Activated T-helper 1 cell treated with anti-CD3 and anti-CD28 coated beads, Interleukin-12 subunit alpha, Interleukin-12 subunit beta, Interleukin-2, Interleukin-4 antibody, amounts not matched to agents 30 ng/mL and 10 ng/mL and 1 ng/mL, durations not matched to agents 14 hours and 24 hours and 36 hours (primary cell): ENCODE data around the gene SLC2A1. TPM values are rescaled to one million over a fixed set of nuclear protein-coding genes. Genes with fewer than 3 reads are reported as not detected.

Experiments used
- DNase-seq: peaks from one replicate; pipeline ENCODE4 v3.0.0; 2021; ENCODE audit warnings: low spot score
- H3K27ac Mint-ChIP-seq: one replicate; pipeline ENCODE4 v1.8.0; 2021; ENCODE audit warnings: mild to moderate bottlenecking, mixed read lengths
- H3K27me3 Mint-ChIP-seq: one replicate; pipeline ENCODE4 v1.8.0; 2022; ENCODE audit warnings: mild to moderate bottlenecking, moderate library complexity, mixed read lengths; ENCODE audit not compliant: insufficient read depth
- H3K36me3 Mint-ChIP-seq: one replicate; pipeline ENCODE4 v1.8.0; 2021; ENCODE audit warnings: low read depth, mixed read lengths
- H3K4me1 Mint-ChIP-seq: one replicate; pipeline ENCODE4 v1.8.0; 2021; ENCODE audit warnings: low read depth, mixed read lengths
- H3K4me3 Mint-ChIP-seq: one replicate; pipeline ENCODE4 v1.8.0; 2021; ENCODE audit warnings: mild to moderate bottlenecking, moderate library complexity, mixed read lengths
- H3K9me3 Mint-ChIP-seq: one replicate; pipeline ENCODE4 v1.8.0; 2021; ENCODE audit warnings: mixed read lengths
- intact Hi-C: fragments of 100-400 bp; cut with micrococcal nuclease; formaldehyde crosslinking; loops from one replicate; pipeline ENCODE4 v1.15.1; 2024
- total RNA-seq: library from RNA; stranded (reverse); gene quantifications from 2 replicates; pipeline ENCODE4 v1.2.3, GENCODE V29; 2022

SLC2A1 gene
- total RNA-seq, 1 donor from 2014 or later, result 111 TPM

- H3K4me1 Mint-ChIP-seq, result no peaks in the 10 kb centered on the region
- H3K36me3 Mint-ChIP-seq, result peaks cover 2% of the 10 kb centered on the region
- no peak for DNase-seq
- no peak overlapping the region for H3K4me3 Mint-ChIP-seq
- H3K27ac Mint-ChIP-seq, result no peak overlapping the region
- no peaks in the 10 kb centered on the region for H3K9me3 Mint-ChIP-seq
- intact Hi-C loops, result no loop called here
- H3K27me3 Mint-ChIP-seq, result peaks cover 3% of the 10 kb centered on the region
Measured at GRCh38 chr1:42975561-42976225, 17.0 kb upstream of the SLC2A1 start.

- no peak for DNase-seq
- intact Hi-C loops, result no loop called here
- no peaks in the 10 kb centered on the region for H3K9me3 Mint-ChIP-seq
- no peak overlapping the region for H3K27ac Mint-ChIP-seq
- H3K4me3 Mint-ChIP-seq, result no peak overlapping the region
- peaks cover 2% of the 10 kb centered on the region for H3K36me3 Mint-ChIP-seq
- no peaks in the 10 kb centered on the region for H3K4me1 Mint-ChIP-seq
- H3K27me3 Mint-ChIP-seq, result peaks cover 2% of the 10 kb centered on the region
Measured at GRCh38 chr1:42974767-42975437, 16.2 kb upstream of the SLC2A1 start.

- Mint-ChIP-seq H3K27ac (no peak overlapping the region), H3K4me1 (no peaks in the 10 kb centered on the region), H3K36me3 (peaks cover 2% of the 10 kb centered on the region), H3K9me3 (no peaks in the 10 kb centered on the region), H3K4me3 (no peak overlapping the region), H3K27me3 (no peaks in the 10 kb centered on the region)
- DNase-seq, result no peak
- intact Hi-C loops, result no loop called here
Measured at GRCh38 chr1:42973799-42974198, 15.1 kb upstream of the SLC2A1 start.

GRCh38 chr1:42973286-42973685 is 14.6 kb upstream of the SLC2A1 start:
- DNase-seq, result no peak
- Mint-ChIP-seq H3K4me3 (no peak overlapping the region), H3K9me3 (no peaks in the 10 kb centered on the region), H3K4me1 (no peaks in the 10 kb centered on the region), H3K27me3 (no peaks in the 10 kb centered on the region), H3K36me3 (peaks cover 2% of the 10 kb centered on the region), H3K27ac (no peak overlapping the region)
- intact Hi-C loops, result no loop called here

- intact Hi-C loops, result no loop called here
- no peak overlapping the region for H3K27ac Mint-ChIP-seq
- no peak for DNase-seq
- H3K27me3 Mint-ChIP-seq, result no peaks in the 10 kb centered on the region
- no peaks in the 10 kb centered on the region for H3K9me3 Mint-ChIP-seq
- peaks cover 2% of the 10 kb centered on the region for H3K36me3 Mint-ChIP-seq
- H3K4me1 Mint-ChIP-seq, result no peaks in the 10 kb centered on the region
- H3K4me3 Mint-ChIP-seq, result no peak overlapping the region
Measured at GRCh38 chr1:42971841-42972291, 13.2 kb upstream of the SLC2A1 start.

GRCh38 chr1:42970143-42970542 is 11.5 kb upstream of the SLC2A1 start:
- H3K9me3 Mint-ChIP-seq, result no peaks in the 10 kb centered on the region
- intact Hi-C loops, result no loop called here

GRCh38 chr1:42968654-42969053 is 10.0 kb upstream of the SLC2A1 start:
- intact Hi-C loops, result no loop called here
- H3K9me3 Mint-ChIP-seq, result no peaks in the 10 kb centered on the region
- H3K36me3 Mint-ChIP-seq, result no peaks in the 10 kb centered on the region
- no peak for DNase-seq
- no peaks in the 10 kb centered on the region for H3K27me3 Mint-ChIP-seq
- no peak overlapping the region for H3K4me3 Mint-ChIP-seq
- H3K4me1 Mint-ChIP-seq, result peaks cover 1% of the 10 kb centered on the region
- H3K27ac Mint-ChIP-seq, result no peak overlapping the region

More at GRCh38 chr1:42970143-42970542, 11.5 kb upstream of the SLC2A1 start:
- no peak overlapping the region for H3K4me3 Mint-ChIP-seq
- H3K4me1 Mint-ChIP-seq, result no peaks in the 10 kb centered on the region
- no peak overlapping the region for H3K27ac Mint-ChIP-seq
- H3K36me3 Mint-ChIP-seq, result no peaks in the 10 kb centered on the region
- H3K27me3 Mint-ChIP-seq, result no peaks in the 10 kb centered on the region
- DNase-seq, result no peak

GRCh38 chr1:42966688-42967612 is 8.3 kb upstream of the SLC2A1 start:
- no peak for DNase-seq
- no peak overlapping the region for H3K4me3 Mint-ChIP-seq
- peaks cover 9% of the 10 kb centered on the region for H3K4me1 Mint-ChIP-seq
- peaks cover 4% of the 10 kb centered on the region for H3K27me3 Mint-ChIP-seq
- no peak overlapping the region for H3K27ac Mint-ChIP-seq
- no peaks in the 10 kb centered on the region for H3K36me3 Mint-ChIP-seq
- H3K9me3 Mint-ChIP-seq, result no peaks in the 10 kb centered on the region
- intact Hi-C loops, result no loop called here

- DNase-seq, result no peak
- no peaks in the 10 kb centered on the region for H3K9me3 Mint-ChIP-seq
- H3K4me3 Mint-ChIP-seq, result no peak overlapping the region
- intact Hi-C loops, result no loop called here
- H3K27ac Mint-ChIP-seq, result no peak overlapping the region
- H3K4me1 Mint-ChIP-seq, result peaks cover 18% of the 10 kb centered on the region
- peaks cover 8% of the 10 kb centered on the region for H3K36me3 Mint-ChIP-seq
- H3K27me3 Mint-ChIP-seq, result peaks cover 6% of the 10 kb centered on the region
Measured at GRCh38 chr1:42965378-42965777, 6.7 kb upstream of the SLC2A1 start.

- Mint-ChIP-seq H3K27me3 (peaks cover 6% of the 10 kb centered on the region), H3K27ac (no peak overlapping the region), H3K36me3 (peaks cover 8% of the 10 kb centered on the region), H3K9me3 (no peaks in the 10 kb centered on the region), H3K4me3 (no peak overlapping the region), H3K4me1 (peaks cover 22% of the 10 kb centered on the region)
- DNase-seq, result no peak
- intact Hi-C loops, result no loop called here
Measured at GRCh38 chr1:42964044-42964812, 5.6 kb upstream of the SLC2A1 start.

GRCh38 chr1:42963378-42964043 is 4.8 kb upstream of the SLC2A1 start:
- Mint-ChIP-seq H3K36me3 (peaks cover 10% of the 10 kb centered on the region), H3K9me3 (no peaks in the 10 kb centered on the region), H3K27me3 (peaks cover 6% of the 10 kb centered on the region), H3K27ac (no peak overlapping the region), H3K4me1 (peaks cover 26% of the 10 kb centered on the region), H3K4me3 (no peak overlapping the region)
- DNase-seq, result no peak
- intact Hi-C loops, result no loop called here
